Urothelium cell line (cell line): ENCODE results near the gene MICAL3.
"Not testable (repeated sequence)": the region's sequence is repeated elsewhere in the genome, so short reads cannot be mapped to it uniquely, and the experiment has no call there.

Experiments used
- DNase-seq: peaks from one replicate; pipeline ENCODE4 v3.0.0; 2011; ENCODE audit warnings: low spot score, mixed read lengths
- FAIRE-seq: peaks from 2 replicates; lab custom pipeline; 2011; peaks lifted over from hg19 to GRCh38; lab: Jason Lieb, UNC

MICAL3 gene

GRCh38 chr22:18001894-18002315 lies 22.5 kb downstream of the MICAL3 start:
- not testable (repeated sequence) for DNase-seq, FAIRE-seq

GRCh38 chr22:18001040-18001893 lies 23.1 kb downstream of the MICAL3 start:
- peak; percentile 96 for DNase-seq
- no peak for FAIRE-seq

- FAIRE-seq (no peak), DNase-seq (no peak)
Measured at GRCh38 chr22:18000441-18001039, 23.8 kb downstream of the MICAL3 start.

- FAIRE-seq (no peak), DNase-seq (no peak)
Measured at GRCh38 chr22:17999851-18000250, 24.5 kb downstream of the MICAL3 start.

- FAIRE-seq (no peak), DNase-seq (no peak)
Measured at GRCh38 chr22:17998913-17999312, 25.4 kb downstream of the MICAL3 start.

GRCh38 chr22:17997456-17997855 lies 26.9 kb downstream of the MICAL3 start:
- DNase-seq (no peak), FAIRE-seq (no peak)

GRCh38 chr22:17995256-17995655 lies 29.1 kb downstream of the MICAL3 start:
- not testable (repeated sequence) for DNase-seq, FAIRE-seq

- DNase-seq: no peak
- FAIRE-seq: no peak
Measured at GRCh38 chr22:17994424-17995108, 29.8 kb downstream of the MICAL3 start.

GRCh38 chr22:17992976-17993375 lies 31.4 kb downstream of the MICAL3 start:
- not testable (repeated sequence) for DNase-seq, FAIRE-seq

GRCh38 chr22:17991992-17992391 lies 32.4 kb downstream of the MICAL3 start:
- not testable (repeated sequence) for FAIRE-seq, DNase-seq

- FAIRE-seq (no peak), DNase-seq (no peak)
Measured at GRCh38 chr22:17990942-17991341, 33.4 kb downstream of the MICAL3 start.

GRCh38 chr22:17990147-17990546 lies 34.2 kb downstream of the MICAL3 start:
- FAIRE-seq (no peak), DNase-seq (no peak)

GRCh38 chr22:17988800-17989513 lies 35.4 kb downstream of the MICAL3 start:
- DNase-seq (no peak), FAIRE-seq (no peak)

- no peak for DNase-seq
- no peak for FAIRE-seq
Measured at GRCh38 chr22:17985606-17986005, 38.8 kb downstream of the MICAL3 start.

- not testable (repeated sequence) for DNase-seq
Measured at GRCh38 chr22:17985071-17985470, 39.3 kb downstream of the MICAL3 start.

GRCh38 chr22:17984114-17984513 lies 40.2 kb downstream of the MICAL3 start:
- DNase-seq (no peak), FAIRE-seq (no peak)

More at GRCh38 chr22:17985071-17985470, 39.3 kb downstream of the MICAL3 start:
- not testable (repeated sequence) for FAIRE-seq

GRCh38 chr22:17982572-17983141 lies 41.7 kb downstream of the MICAL3 start:
- no peak for FAIRE-seq

GRCh38 chr22:17981497-17981896 lies 42.9 kb downstream of the MICAL3 start:
- no peak for DNase-seq
- FAIRE-seq: no peak

More at GRCh38 chr22:17982572-17983141, 41.7 kb downstream of the MICAL3 start:
- no peak for DNase-seq

- no peak for FAIRE-seq
Measured at GRCh38 chr22:17980638-17981051, 43.7 kb downstream of the MICAL3 start.

GRCh38 chr22:17980015-17980590 lies 44.3 kb downstream of the MICAL3 start:
- FAIRE-seq: no peak

More at GRCh38 chr22:17980638-17981051, 43.7 kb downstream of the MICAL3 start:
- no peak for DNase-seq

More at GRCh38 chr22:17980015-17980590, 44.3 kb downstream of the MICAL3 start:
- DNase-seq: no peak
